Keratinocyte (primary cell): ENCODE data around the gene PAK2. TPM values are rescaled to one million over a fixed set of nuclear protein-coding genes. Genes with fewer than 3 reads are reported as not detected.

Experiments used
- DNase-seq: peaks from one replicate; pipeline ENCODE4 v3.0.0-alpha.2; 2011; ENCODE audit warnings: low read depth, missing footprints, low spot score
- FAIRE-seq: peaks from 2 replicates; lab custom pipeline; 2011; peaks lifted over from hg19 to GRCh38; lab: Jason Lieb, UNC
- H2AFZ ChIP-seq: 2 replicates; pipeline ENCODE4 v1.6.0; 2012; ENCODE audit warnings: low read length, control low read depth, inconsistent platforms; ENCODE audit not compliant: control insufficient read depth
- H3K27ac ChIP-seq: 2 replicates; pipeline ENCODE4 v1.5.1; 2011; ENCODE audit warnings: low read length; ENCODE audit not compliant: control insufficient read depth, insufficient read depth
- H3K27me3 ChIP-seq: 3 replicates; pipeline ENCODE4 v1.6.0; 2011; ENCODE audit warnings: low read length; ENCODE audit not compliant: control insufficient read depth, insufficient read depth; ENCODE audit errors: extremely low read depth
- H3K36me3 ChIP-seq, 2 experiments: 2 replicates in 1 of 2; 3 replicates in 1 of 2; pipeline ENCODE4 v1.5.1; 2011; ENCODE audit warnings: low read length in 2 of 2, mild to moderate bottlenecking in 1 of 2; ENCODE audit not compliant: control insufficient read depth in 2 of 2, insufficient read depth in 2 of 2; ENCODE audit errors: extremely low read depth in 1 of 2
- H3K4me1 ChIP-seq: 3 replicates; pipeline ENCODE4 v1.5.1; 2011; ENCODE audit warnings: low read length; ENCODE audit not compliant: control insufficient read depth, insufficient read depth; ENCODE audit errors: extremely low read depth
- H3K4me2 ChIP-seq: 3 replicates; pipeline ENCODE4 v1.6.0; 2011; ENCODE audit warnings: low read depth, low read length; ENCODE audit not compliant: control insufficient read depth, insufficient read depth; ENCODE audit errors: extremely low read depth
- H3K4me3 ChIP-seq, 3 experiments: fragments of 200-600 bp in 1 of 3; sonication (generic) in 1 of 3; 2 replicates in 2 of 3; 3 replicates in 1 of 3; pipeline ENCODE4 v1.5.1; 2011 to 2016; ENCODE audit warnings: low read length in 3 of 3, mild to moderate bottlenecking in 3 of 3, control low read depth in 2 of 3, inconsistent platforms in 1 of 3, low read depth in 1 of 3, mixed read lengths in 1 of 3, mixed run types in 1 of 3, moderate library complexity in 1 of 3; ENCODE audit not compliant: control insufficient read depth in 2 of 3, insufficient read depth in 2 of 3; ENCODE audit errors: extremely low read depth in 1 of 3
- H3K79me2 ChIP-seq: 2 replicates; pipeline ENCODE4 v1.6.0; 2012; ENCODE audit warnings: low read length; ENCODE audit not compliant: control insufficient read depth, insufficient read depth
- H3K9ac ChIP-seq: 3 replicates; pipeline ENCODE4 v1.6.0; 2011; ENCODE audit warnings: low read length; ENCODE audit not compliant: control insufficient read depth, insufficient read depth; ENCODE audit errors: extremely low read depth
- H3K9me1 ChIP-seq: 3 replicates; pipeline ENCODE4 v1.6.0; 2011; ENCODE audit warnings: low read length; ENCODE audit not compliant: control insufficient read depth, insufficient read depth; ENCODE audit errors: extremely low read depth
- H3K9me3 ChIP-seq: 2 replicates; pipeline ENCODE4 v1.5.1; 2012; ENCODE audit warnings: low read depth, low read length; ENCODE audit not compliant: control insufficient read depth
- H4K20me1 ChIP-seq: 3 replicates; pipeline ENCODE4 v1.6.0; 2011; ENCODE audit warnings: low read length; ENCODE audit not compliant: control insufficient read depth, insufficient read depth; ENCODE audit errors: extremely low read depth
- EZH2 ChIP-seq: IDR thresholded peaks from one replicate; pipeline ENCODE4 v1.6.1; 2012; ENCODE audit warnings: inconsistent platforms, mild to moderate bottlenecking, low read length, moderate library complexity
- dilution Hi-C: fragments of 300-500 bp; cut with MboI; formaldehyde crosslinking; loops from one replicate; pipeline ENCODE4 v1.7.0; 2020; ENCODE audit warnings: low sequenced_read_pairs; ENCODE audit not compliant: extremely low pct_ligation_motif_present
- polyA plus RNA-seq, 5 experiments: library from polyadenylated mRNA; depleted of rRNA in 3 of 5; stranded (reverse) in 3 of 5; stranded (forward) in 1 of 5; unstranded in 1 of 5; fragments of >200 nt; gene quantifications; 1 replicate in 1 of 5; 2 replicates in 3 of 5; 3 replicates in 1 of 5; pipeline versions ENCODE4 v1.2.1 to v1.2.3, GENCODE V29; 2011 to 2012; ENCODE audit warnings: missing spikeins in 2 of 5, low read depth in 1 of 5, low replicate concordance in 1 of 5
- TF ChIP-seq, protein P1 (sequence below), 3 experiments: IDR thresholded peaks in 1 of 3; conservative IDR thresholded peaks in 1 of 3; optimal IDR thresholded peaks in 1 of 3; 2 replicates in 2 of 3; 3 replicates in 1 of 3; pipeline versions ENCODE3 to v1.5.1; 2011; ENCODE audit warnings: low read length in 3 of 3, mild to moderate bottlenecking in 3 of 3, moderate library complexity in 2 of 3, control low read depth in 1 of 3, inconsistent platforms in 1 of 3; ENCODE audit not compliant: insufficient read depth in 2 of 3; ENCODE audit errors: extremely low read depth in 1 of 3

PAK2 gene
- polyA plus RNA-seq, 1 donor (not counting 4 experiments of a cell fraction or from before 2014, with no cell fraction given), result 52.3 TPM

DNA sequence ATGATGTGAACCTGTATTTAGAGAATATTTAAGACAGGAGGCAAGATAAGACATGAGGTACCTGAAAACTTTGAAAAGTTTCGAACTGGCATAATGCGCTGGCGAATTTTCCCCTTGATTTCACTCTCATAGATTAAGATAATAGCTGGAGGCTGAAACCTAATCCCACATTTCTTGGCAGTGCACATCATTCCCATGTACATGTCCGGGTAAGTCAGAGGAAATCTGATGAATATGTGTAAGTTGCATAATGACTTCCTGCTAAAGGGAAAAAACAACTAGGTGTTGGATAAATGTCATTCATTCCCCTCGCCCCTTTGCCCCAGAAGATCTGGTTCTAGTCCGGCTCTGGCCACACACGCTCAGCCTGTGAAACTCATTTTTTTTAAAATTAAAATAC is 31.2 kb upstream of the PAK2 start:
- no peak for DNase-seq
- no peaks in the 10 kb centered on the region for H3K27me3 ChIP-seq
- no peak overlapping the region for H2AFZ ChIP-seq
- H3K9me3 ChIP-seq, result no peaks in the 10 kb centered on the region
- TF ChIP-seq EZH2, result no peak
- TF ChIP-seq, protein P1, sequence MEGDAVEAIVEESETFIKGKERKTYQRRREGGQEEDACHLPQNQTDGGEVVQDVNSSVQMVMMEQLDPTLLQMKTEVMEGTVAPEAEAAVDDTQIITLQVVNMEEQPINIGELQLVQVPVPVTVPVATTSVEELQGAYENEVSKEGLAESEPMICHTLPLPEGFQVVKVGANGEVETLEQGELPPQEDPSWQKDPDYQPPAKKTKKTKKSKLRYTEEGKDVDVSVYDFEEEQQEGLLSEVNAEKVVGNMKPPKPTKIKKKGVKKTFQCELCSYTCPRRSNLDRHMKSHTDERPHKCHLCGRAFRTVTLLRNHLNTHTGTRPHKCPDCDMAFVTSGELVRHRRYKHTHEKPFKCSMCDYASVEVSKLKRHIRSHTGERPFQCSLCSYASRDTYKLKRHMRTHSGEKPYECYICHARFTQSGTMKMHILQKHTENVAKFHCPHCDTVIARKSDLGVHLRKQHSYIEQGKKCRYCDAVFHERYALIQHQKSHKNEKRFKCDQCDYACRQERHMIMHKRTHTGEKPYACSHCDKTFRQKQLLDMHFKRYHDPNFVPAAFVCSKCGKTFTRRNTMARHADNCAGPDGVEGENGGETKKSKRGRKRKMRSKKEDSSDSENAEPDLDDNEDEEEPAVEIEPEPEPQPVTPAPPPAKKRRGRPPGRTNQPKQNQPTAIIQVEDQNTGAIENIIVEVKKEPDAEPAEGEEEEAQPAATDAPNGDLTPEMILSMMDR (optimal IDR thresholded peaks at IDR 0.05 in 1 of 3, IDR thresholded peaks at IDR 0.05 in 1 of 3, conservative IDR thresholded peaks at IDR 0.05 in 1 of 3; ENCODE audit: extremely low read depth in 1 of 3, insufficient read depth in 2 of 3, low read length in 3 of 3), result no peak
- H3K27ac ChIP-seq, result no peak overlapping the region
- no peak overlapping the region for H3K9ac ChIP-seq
- no peaks in the 10 kb centered on the region for H3K9me1 ChIP-seq
- peaks cover 6% of the 10 kb centered on the region for H3K79me2 ChIP-seq
- no peaks in the 10 kb centered on the region for H3K36me3 ChIP-seq
- H3K4me2 ChIP-seq, result peak overlapping the region; percentile 75
- dilution Hi-C loops, result no loop called here
- no peaks in the 10 kb centered on the region for H4K20me1 ChIP-seq
- peak; percentile 83 for FAIRE-seq
- peaks cover 27% of the 10 kb centered on the region for H3K4me1 ChIP-seq
- H3K4me3 ChIP-seq, result peak overlapping the region in 2 of 3 experiments; percentile 3 to 9

DNA sequence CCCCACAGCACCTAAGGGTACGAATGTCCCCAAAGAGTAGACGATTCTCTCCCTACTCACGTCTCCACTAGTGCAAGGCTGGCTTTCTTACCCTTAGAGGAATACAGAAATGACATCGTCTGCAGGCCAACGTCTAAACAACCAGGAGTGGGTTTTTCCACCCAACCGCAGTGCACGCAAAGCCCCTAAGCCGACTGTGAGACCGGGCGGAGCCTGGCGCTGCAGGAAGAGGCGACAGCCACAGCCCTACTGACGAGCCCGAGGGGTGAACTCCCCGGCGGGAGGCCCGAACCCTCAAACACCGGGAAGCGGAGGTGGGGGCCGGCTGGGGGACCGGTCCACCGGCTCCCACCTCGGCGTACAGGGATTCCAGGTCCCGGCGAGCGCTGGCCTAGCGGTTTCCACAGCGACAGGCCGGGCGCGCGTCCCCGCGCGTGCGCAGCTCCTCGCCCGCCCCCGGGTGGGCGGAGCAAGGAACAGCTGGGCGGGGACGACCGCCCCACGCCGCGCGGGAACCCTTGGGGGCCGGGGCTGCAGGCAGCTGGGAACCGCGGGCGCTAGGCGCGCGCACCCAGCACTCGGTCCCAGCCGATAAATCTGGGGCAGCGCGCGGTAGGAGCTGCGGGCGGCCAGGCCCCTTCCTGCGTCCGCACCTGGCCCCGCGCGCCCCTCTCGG is 27.7 kb upstream of the PAK2 start, which contains the start of the genes CEP19 and PIGX:
Gene CEP19, minus strand, starts transcription at position 413 of the 676 bp plus-strand sequence. CDS start 3,593 bp downstream, outside the sequence.
Gene PIGX, plus strand, starts transcription at position 540 of the 676 bp plus-strand sequence.
- H3K36me3 ChIP-seq, result no peaks in the 10 kb centered on the region
- H4K20me1 ChIP-seq, result no peaks in the 10 kb centered on the region
- H3K4me1 ChIP-seq, result peaks cover 27% of the 10 kb centered on the region
- no peaks in the 10 kb centered on the region for H3K9me3 ChIP-seq
- H3K27me3 ChIP-seq, result no peaks in the 10 kb centered on the region
- H3K79me2 ChIP-seq, result peaks cover 11% of the 10 kb centered on the region
- peak; percentile 30 for DNase-seq
- H2AFZ ChIP-seq, result peak within 1 kb of the TSS; percentile 98
- peak within 1 kb of the TSS; percentile 99 for H3K4me2 ChIP-seq
- no peaks in the 10 kb centered on the region for H3K9me1 ChIP-seq
- dilution Hi-C loops, result no loop called here
- H3K4me3 ChIP-seq, result peak within 1 kb of the TSS; percentile 73 to 99 (median 83)
- peak within 1 kb of the TSS; percentile 91 for H3K9ac ChIP-seq
- H3K27ac ChIP-seq, result peak within 1 kb of the TSS; percentile 81
- FAIRE-seq, result no peak
- no peak for TF ChIP-seq EZH2
- TF ChIP-seq, protein P1 (optimal IDR thresholded peaks at IDR 0.05 in 1 of 3, IDR thresholded peaks at IDR 0.05 in 1 of 3, conservative IDR thresholded peaks at IDR 0.05 in 1 of 3; ENCODE audit: extremely low read depth in 1 of 3, insufficient read depth in 2 of 3, low read length in 3 of 3), result no peak
